Erythroblast (primary cell): ENCODE measurements around the gene USP4.

Experiments used
- GATA1 ChIP-seq: IDR thresholded peaks from 2 replicates; pipeline ENCODE4 v1.6.1; 2011; ENCODE audit warnings: low read depth, mild to moderate bottlenecking, control low read depth, low read length, moderate library complexity
- POLR2A ChIP-seq: IDR thresholded peaks from 2 replicates; pipeline ENCODE4 v1.6.1; 2011; ENCODE audit warnings: mild to moderate bottlenecking, low read length

DNA sequence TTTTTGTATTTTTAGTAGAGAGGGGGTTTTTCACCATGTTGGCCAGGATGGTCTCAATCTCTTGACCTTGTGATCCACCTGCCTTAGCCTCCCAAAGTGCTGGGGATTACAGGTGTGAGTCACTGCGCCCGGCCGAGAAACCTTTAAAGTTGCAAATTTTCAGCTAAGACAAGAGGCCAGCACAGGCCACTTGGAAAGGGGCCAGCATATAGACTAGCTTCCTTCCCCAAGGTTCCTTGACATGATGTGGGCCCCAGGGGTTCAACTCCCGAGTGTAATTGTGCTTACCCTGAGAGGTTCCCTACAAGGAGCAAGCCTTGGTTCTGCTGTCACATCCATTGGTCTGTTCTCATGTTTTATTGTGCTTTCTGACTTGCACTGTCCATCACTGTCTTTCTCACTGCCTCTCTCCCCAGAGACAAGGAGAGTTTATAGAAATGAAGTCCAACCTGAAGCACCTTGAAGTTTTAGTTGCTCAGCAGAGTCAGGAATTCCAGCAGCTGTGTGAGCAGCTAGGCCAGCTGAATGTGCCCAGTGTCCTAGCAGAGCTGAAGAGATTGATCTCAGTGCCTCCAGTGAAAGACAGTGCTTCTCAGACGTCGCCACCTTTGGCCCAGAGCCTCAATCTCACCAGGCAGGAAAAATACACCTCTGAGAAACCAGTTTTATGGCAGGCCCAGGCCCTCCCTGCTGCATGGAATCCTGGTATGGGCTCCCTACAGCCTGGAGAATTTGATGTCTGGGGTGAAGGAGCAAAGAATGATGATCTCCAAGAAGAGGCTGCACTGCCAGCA is 83.9 kb downstream of the USP4 start:
- TF ChIP-seq POLR2A = no peak
- TF ChIP-seq GATA1 = no peak
